GM19238 (cell line): ENCODE results near the gene F5.
A peak's percentile ranks its signal among the peaks of the same experiment; 100 is the strongest.
"Not testable (repeated sequence)": the region's sequence is repeated elsewhere in the genome, so short reads cannot be mapped to it uniquely, and the experiment has no call there.

Experiments
- DNase-seq: peaks from one replicate; pipeline ENCODE4 v3.0.0; 2011; ENCODE audit warnings: low spot score; ENCODE audit not compliant: insufficient read length

Gene F5

DNA sequence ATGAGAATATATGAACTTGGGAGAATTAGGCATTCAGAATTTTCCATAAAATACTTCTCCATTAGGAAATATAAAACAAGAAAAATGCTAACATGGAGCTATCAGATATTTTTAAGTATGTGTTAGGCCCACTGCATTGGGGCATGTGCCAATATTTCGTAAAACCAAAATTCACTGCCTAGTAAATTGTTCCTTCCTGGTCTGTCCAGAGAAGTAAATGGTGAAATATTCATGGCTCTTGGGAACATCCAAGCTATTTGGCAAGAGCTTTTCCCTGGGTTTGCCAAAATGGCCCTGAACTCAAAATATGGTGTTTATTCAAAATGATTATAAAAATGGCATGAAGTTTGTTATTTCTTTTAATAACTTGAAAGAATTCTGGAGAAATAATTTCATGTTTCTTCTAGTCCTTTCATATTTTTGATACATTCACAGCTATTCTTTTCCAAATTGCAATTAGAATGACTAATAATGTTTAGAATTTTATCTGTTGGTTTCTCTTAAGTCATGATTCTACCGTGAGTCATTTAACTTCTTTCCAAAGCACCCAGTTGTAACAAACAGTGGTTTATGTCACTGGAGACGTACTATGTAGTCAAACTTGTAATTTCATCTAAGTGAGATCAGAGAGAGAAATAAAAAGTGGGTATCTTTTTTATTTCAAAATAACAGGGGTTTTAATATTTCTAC lies 74.8 kb downstream of the F5 start:
- no peak for DNase-seq

- no peak for DNase-seq
Measured at GRCh38 chr1:169510060-169510459, 76.2 kb downstream of the F5 start.

DNA sequence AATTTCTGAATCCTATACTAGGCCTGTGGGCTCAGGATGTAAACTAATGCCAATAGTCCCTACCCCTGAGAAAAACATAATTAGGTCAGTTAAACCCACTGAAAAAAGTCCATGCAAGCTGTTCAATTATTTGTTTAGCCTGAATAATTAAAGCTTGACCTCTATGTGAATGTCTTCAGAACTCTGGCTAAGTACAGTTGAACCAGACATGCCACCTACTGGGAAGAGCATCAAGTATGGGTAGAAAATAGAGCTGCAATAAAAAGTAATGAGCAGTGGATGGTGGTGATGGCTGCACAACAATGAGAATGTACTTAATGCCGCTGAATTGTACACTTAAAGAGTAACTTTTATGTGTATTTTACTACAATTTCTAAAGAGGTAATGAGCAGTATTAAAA lies 76.9 kb downstream of the F5 start:
- no peak for DNase-seq

DNA sequence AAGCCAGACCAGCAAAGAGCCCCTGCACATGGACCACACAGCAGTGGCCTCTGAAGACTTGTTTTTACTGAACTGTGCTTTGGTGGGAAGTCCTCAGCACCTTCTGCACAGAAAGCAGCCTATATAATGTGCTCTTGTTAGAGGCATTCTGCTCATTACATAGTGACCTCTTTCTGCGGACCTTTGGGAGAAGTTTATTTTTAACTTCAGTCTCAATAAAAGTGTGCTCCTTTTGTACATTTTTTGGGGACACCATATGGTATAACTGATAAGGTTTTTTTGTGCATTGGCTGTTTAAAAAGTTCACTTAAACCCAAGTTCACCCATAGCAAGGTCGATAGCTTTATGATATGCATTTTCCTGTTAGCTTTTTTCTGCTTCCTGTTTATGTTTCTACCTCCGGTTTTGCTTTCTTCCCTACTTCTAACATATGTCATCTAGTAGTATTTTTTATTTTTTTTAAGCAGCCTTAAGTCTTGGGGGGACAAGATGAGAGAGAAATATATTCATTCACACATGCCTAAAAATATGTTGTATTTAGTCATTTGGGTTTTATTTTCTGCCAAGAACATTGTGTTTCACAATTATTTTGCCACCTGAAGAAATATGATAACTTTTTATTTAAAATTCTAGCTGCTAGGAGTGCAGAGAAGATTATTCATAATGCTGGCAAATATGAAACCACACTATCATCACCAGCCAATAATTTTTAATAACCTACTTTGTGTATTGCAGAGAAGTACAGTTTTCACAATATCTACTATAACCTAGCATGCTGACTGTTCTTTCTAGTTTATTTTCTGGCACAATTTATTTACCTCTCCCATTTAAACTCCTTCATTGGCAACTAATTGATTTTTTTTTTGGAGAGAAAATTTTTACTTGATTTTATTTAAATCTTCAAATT lies 77.6 kb downstream of the F5 start:
- DNase-seq, result no peak

GRCh38 chr1:169507413-169507812 lies 78.9 kb downstream of the F5 start:
- DNase-seq, result no peak

GRCh38 chr1:169503601-169504000 lies 82.7 kb downstream of the F5 start:
- not testable (repeated sequence) for DNase-seq

DNA sequence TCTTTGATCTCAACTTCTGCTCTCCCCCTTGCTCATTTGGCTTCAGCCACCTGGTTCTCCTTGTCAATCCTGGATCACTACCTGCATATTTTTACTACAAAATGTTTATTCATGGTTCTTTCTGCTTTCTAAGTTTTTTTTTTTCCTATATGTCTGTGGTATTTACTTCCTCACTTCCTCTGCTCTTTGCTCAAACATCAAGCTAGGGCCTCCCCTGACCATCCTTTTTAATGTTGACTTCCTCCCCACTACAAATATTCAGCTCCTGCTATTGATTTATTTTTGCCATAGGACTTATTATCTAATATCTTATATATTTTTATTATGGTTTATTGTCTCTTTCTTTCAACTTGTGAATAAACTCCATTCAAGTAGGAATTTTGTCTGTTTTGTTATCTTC lies 86.5 kb downstream of the F5 start:
- no peak for DNase-seq

GRCh38 chr1:169497317-169497716 lies 89.0 kb downstream of the F5 start:
- no peak for DNase-seq

DNA sequence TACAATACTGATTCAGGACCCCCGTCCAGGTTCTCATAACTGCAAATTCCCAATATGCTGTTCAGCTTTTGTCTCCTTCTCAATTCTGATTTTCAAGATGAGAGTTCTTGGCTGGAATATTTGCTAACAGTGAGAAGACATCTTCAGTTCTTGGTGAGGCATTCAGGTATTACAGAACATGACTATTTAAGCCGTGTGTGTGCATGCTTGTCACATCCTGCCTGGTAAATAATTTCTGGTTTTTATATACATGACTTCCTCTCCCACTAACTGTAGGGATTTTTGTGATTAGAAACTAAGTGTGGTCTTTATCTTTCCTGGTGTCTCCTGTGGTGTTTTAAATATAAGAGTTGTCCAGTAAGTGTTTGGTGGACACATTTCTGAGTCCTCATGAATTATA lies 90.4 kb downstream of the F5 start:
- DNase-seq, result no peak

GRCh38 chr1:169495046-169495775 lies 91.1 kb downstream of the F5 start:
- DNase-seq, result no peak

DNA sequence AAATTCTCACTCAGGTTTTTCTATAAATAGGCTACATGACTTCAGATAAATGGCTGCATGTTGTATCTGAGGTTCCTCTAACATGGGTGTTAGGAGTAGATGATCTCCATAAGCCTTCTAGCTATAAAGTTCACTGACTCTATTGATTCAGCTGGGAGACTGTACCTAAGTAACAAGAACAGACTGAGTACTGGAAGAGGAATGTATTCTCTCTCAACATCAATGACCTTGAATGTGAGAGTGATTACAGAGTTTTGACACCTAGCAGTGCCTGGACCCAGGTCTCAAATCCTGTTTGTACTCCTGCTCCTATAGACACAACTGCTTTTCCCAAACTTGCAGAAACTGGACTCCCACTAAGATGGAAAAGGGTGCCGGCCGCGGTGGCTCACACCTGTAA lies 91.9 kb downstream of the F5 start:
- no peak for DNase-seq

- no peak for DNase-seq
Measured at GRCh38 chr1:169493251-169493650, 93.0 kb downstream of the F5 start.

- no peak for DNase-seq
Measured at GRCh38 chr1:169491845-169492281, 94.4 kb downstream of the F5 start.

- no peak for DNase-seq
Measured at GRCh38 chr1:169488157-169488556, 98.1 kb downstream of the F5 start.

- DNase-seq, result no peak
Measured at GRCh38 chr1:169487561-169487960, 98.7 kb downstream of the F5 start.

DNA sequence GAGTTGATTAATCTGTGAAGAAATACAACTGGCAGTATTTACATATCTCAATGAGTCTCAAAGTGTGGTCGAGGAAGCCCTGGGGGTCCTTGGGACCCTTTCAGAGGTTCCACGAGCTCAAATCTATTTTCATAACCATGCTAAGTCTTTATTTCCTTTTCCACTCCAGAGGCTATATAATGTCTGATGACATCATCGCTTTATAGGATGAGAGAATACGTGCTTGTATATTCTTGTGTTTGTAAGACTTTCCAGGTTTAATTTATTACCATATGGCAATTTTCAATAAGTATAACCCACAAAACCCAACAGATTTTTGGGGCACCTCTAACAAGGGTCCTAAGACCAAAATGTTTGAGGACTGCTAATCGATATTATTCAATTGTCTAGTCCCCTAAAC lies 99.1 kb downstream of the F5 start:
- DNase-seq, result no peak

GRCh38 chr1:169486281-169487051 lies 99.8 kb downstream of the F5 start:
- no peak for DNase-seq

- DNase-seq, result peak; percentile 94
Measured at GRCh38 chr1:169485431-169486280, 100.6 kb downstream of the F5 start, which contains the start of gene SLC19A2. TSS of gene SLC19A2 (minus strand) at chr1:169485944. CDS start at chr1:169485766, 178 bp downstream.

DNA sequence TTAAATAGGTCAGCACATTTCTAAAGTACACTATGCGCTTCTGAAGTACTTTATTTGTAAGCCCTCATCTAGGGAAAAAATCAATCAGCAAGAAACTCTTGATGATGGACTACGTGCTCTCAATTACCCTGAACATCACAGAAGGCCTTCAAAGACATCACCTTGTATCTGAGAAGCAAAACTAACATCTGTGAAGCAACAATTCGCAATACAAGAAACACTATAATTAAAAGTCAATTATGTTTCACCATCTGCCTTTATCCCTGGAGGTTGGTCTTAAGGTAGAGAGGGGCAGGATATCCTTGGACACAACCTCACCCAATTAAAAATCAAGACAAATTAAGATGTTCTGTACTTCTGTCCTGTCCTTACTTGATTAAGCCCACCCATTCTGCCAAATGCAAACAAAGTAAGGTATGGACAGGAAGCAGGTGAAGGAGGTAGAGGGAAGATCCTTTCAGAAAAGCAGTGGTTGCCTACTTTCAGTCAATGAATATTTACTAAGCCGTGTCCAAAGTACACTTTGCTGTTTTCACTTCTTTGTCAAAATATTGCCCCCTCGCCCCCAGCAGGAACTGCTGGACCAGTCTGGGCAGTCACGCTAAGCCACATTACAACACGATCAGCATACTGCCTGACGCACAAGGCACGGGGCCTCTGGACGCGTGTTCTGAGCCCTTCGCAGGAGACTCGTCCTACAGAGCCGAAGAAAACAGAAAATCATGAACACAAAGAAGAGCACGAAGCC lies 101.4 kb downstream of the F5 start:
- DNase-seq, result no peak
